ENCODE results near the gene TXNRD1.
A peak's percentile ranks its signal among the peaks of the same experiment; 100 is the strongest.
"Not testable (repeated sequence)": the region's sequence is repeated elsewhere in the genome, so short reads cannot be mapped to it uniquely, and the experiment has no call there.

TXNRD1 gene

GRCh38 chr12:104242546-104243206 is 27.1 kb downstream of the TXNRD1 start:
- no peak for DNase-seq

DNA sequence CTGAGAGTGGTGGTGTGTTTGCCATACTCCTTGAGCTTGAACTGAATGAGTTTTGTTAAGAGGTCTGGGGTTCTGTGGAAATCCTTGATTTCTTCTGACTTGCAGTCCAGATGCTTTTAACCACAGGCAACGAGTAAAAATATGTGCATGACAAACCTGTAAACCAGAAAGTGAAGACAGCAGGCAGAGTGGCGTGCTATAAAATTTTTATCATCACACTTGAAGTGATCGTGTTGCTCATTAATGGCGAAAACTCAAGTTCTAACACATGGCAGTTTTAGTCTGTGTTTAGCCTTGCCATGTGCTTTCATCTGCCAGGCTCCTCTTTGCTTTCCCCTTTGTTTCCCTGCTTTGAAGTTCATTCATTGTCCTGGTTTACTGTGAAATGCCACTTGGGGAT is 28.0 kb downstream of the TXNRD1 start:
- DNase-seq, result peak; percentile 47

GRCh38 chr12:104243971-104244370 is 28.4 kb downstream of the TXNRD1 start:
- DNase-seq, result peak; percentile 52

- DNase-seq, result no peak
These were observed 32.1 kb downstream of the TXNRD1 start for GRCh38 chr12:104247698-104248097.

GRCh38 chr12:104248444-104248843 is 32.9 kb downstream of the TXNRD1 start:
- no peak for DNase-seq

DNA sequence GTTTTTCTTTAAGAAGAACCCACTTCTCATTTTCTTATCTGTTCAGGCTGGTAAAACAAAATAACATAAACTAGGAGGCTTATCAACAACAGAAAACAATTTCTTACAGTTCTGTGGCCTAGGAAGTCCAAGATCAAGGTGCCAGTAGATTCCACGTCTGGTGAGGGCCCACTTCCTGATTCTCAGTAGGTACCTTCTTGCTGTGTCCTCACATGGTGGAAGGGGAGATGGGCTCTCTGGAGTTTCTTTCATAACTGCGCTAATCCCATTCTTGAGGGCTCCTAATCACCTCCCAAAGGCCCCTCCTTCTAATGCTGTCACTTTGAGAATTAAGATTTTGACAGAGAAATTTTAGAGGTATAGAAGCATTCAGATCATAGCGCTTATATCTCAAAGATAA is 33.4 kb downstream of the TXNRD1 start:
- DNase-seq, result no peak

- DNase-seq, result no peak
These were observed 34.3 kb downstream of the TXNRD1 start for GRCh38 chr12:104249898-104250297.

GRCh38 chr12:104250366-104251125 is 35.0 kb downstream of the TXNRD1 start:
- DNase-seq, result no peak

DNA sequence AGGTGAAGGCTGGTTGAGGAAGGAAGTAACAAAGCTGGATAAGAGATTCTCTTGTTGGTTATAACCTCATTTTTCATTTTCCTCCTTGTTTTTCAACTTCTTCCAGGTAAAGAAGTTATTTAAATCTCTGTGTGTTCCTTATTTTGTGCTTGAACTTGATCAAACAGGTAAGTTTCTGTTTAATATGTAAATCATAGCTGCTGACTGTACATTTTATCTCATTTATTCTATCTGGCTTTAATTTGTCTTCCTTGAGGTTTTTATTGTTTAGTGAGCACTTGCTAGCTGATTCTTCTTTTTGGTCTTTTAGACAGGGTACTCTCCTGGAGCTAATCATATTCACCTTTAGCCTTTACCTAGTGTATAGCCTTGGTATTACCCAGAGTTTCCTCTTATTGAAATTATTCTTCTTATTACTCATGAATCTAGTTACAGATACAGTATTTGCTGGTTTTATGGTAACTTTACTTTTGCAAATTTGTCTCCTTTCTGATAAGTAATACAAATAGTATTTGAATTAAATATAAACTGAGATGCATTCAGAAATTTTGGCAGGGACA is 42.4 kb downstream of the TXNRD1 start:
- no peak for DNase-seq

- DNase-seq, result no peak
These were observed 43.0 kb downstream of the TXNRD1 start for GRCh38 chr12:104258476-104259067.

- DNase-seq, result no peak
These were observed 47.4 kb downstream of the TXNRD1 start for GRCh38 chr12:104263026-104263425.

GRCh38 chr12:104263580-104264358 is 48.2 kb downstream of the TXNRD1 start:
- peak; percentile 94 for DNase-seq

GRCh38 chr12:104265436-104265835 is 49.9 kb downstream of the TXNRD1 start:
- not testable (repeated sequence) for DNase-seq

DNA sequence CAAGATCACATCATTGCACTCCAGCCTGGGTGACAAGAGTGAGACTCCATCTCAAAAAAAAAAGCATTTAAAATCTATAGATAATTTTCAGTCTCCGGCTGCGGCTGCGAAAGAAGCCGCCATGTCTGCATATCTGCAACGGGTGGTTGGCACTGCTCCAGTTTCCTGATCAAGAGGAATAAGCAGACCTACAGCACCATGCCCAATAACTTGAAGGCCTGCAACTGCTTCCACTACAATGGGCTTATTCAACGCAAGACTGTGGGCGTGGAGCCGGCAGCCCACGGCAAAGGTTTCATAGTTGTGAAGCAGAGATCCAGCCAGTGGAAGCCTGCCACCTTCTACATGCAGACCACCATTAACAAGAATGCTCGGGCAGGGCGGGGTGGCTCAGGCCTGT is 57.4 kb downstream of the TXNRD1 start:
- DNase-seq, result no peak

GRCh38 chr12:104273503-104273902 is 57.9 kb downstream of the TXNRD1 start:
- DNase-seq, result no peak

- no peak for DNase-seq
These were observed 59.2 kb downstream of the TXNRD1 start for GRCh38 chr12:104274811-104275210.

DNA sequence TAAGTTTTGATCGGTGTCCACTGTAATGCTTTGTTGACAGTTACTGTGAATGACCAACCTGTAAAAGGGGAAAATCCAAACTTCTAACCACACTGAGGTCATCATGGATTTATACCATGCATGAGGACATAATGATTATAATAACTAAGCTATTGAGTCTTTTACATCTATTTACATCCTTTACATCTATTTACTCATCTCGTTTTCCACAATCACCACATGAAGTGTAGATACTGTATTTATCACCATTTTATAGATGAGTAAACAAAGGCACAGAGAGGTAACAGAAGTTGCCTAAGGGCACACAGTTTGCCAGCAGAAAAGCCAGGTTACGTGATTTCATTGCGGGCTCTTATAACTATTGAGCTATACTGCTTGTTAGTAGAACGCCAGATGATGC is 60.1 kb downstream of the TXNRD1 start:
- DNase-seq, result peak; percentile 30

GRCh38 chr12:104276273-104277131 is 60.9 kb downstream of the TXNRD1 start:
- DNase-seq, result peak; percentile 95

DNA sequence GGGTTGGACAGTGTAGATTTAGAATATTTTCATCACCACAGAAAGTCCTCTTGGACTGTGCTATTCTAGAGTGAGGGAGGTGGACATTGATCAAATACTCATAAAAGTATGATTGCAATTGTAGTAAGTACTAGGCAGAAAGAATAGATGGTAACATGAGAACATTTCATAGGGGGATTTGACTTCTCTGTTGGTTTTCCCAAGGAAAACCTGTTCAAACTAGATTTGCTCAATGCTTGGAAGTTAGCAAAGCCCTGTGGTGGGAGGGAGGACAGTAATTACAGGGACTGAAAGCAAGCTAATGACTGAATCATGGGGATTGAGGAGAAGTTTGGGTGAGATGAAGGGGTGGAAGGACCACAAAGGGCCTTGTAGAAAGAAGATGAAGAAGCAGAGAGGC is 63.6 kb downstream of the TXNRD1 start:
- DNase-seq, result no peak

GRCh38 chr12:104280111-104280510 is 64.5 kb downstream of the TXNRD1 start:
- DNase-seq, result no peak

DNA sequence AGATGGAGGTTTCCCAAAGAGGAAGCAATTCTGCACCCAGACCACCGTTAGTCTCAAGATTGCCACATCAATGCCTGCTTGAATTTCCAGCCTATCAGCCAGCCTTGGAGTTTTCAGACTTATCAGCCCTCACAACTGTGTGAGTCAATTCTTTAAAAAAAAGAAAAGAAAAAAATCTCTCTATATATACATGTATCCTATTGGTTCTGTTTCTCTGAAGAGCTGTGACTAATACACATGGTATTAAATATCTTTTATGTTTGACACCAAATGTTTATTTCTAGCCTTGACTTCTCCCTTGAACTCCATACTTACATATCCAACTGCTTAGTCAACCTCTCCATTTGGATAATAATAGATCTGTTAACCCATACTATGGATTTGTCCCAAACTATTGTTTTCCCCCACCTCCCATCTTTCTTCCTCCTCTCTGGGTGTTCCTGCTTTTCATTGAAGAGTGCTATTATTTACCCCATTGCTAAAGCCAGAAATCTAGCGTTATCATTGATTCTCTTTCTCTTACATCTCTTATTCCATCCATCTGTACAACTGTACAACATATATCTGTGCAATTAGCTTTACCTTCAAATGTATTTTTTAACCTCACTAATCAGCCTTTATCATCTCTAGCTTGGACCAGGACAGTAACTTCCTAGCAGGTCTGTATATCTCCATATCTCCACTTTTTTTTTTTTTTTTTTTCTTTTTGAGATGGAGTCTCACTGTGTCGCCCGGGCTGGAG is 65.3 kb downstream of the TXNRD1 start:
- no peak for DNase-seq
